ENCODE results near the gene LYRM1.

DNA sequence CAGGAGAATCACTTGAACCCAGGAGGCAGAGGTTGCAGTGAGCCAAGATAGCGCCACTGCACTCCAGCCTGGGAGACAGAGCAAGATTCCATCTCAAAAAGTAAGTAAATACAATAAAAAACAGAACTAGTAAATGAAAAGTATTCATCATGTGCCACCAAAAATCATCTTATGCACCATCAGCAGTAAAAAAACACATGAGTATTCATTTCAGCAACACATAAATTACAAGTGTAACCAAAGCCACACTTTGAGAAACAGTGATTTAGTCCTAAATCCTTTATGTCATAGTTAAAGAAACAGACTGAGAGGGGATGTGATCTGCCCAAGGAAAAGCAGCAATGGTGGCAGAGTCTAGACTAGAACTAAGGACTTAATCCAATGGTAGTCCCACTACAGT lies 13.4 kb upstream of the LYRM1 start:
- TF ChIP-seq, protein P1, sequence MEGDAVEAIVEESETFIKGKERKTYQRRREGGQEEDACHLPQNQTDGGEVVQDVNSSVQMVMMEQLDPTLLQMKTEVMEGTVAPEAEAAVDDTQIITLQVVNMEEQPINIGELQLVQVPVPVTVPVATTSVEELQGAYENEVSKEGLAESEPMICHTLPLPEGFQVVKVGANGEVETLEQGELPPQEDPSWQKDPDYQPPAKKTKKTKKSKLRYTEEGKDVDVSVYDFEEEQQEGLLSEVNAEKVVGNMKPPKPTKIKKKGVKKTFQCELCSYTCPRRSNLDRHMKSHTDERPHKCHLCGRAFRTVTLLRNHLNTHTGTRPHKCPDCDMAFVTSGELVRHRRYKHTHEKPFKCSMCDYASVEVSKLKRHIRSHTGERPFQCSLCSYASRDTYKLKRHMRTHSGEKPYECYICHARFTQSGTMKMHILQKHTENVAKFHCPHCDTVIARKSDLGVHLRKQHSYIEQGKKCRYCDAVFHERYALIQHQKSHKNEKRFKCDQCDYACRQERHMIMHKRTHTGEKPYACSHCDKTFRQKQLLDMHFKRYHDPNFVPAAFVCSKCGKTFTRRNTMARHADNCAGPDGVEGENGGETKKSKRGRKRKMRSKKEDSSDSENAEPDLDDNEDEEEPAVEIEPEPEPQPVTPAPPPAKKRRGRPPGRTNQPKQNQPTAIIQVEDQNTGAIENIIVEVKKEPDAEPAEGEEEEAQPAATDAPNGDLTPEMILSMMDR (IDR thresholded peaks at IDR 0.05) = no peak
- TF ChIP-seq POLR2A (IDR thresholded peaks at IDR 0.05) (no peak), POLR2AphosphoS5 (IDR thresholded peaks at IDR 0.05) (no peak)
